Measurements from ENCODE around the gene GPR37L1. TPM values are rescaled to one million over a fixed set of nuclear protein-coding genes. Genes with fewer than 3 reads are reported as not detected.

Gene GPR37L1
- total and polyA plus RNA-seq, 12 donors, result 0.03 to 0.20 (median 0.05) TPM; not detected in 7

DNA sequence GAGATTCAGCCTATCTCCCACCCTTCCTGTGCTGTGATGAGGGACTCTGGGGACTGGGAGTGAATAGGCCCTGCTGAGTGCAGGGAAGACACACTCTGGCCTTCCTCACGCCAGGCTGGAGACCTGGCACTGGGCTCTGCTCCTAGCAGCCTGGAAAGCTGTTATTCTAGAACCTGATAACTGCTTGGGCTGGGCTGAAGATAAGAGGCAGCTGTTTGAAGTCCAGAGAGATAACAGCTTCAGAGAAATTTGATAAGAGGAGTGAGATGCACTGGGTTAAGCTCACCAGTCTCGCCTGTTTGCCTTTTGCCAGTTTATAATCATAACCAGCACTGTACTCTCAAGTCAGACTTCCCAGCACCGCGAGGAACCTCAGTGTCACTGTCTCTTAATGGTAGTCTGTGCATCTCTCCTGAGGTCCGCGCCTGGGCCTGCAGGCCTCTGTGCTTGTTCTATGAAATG is 46.6 kb upstream of the GPR37L1 start:
- H3K9me3 ChIP-seq, result no peaks in the 10 kb centered on the region
- peak in 7 of 8 donors; percentile 33 to 81 (median 66) for ATAC-seq
- peaks cover 0 to 22% (median 0%) of the 10 kb centered on the region in 9 donors for H3K4me1 ChIP-seq
- no peak overlapping the region for H3K4me3 ChIP-seq
- intact Hi-C loops (cut with DNase I), result no loop called here
- DNase-seq, result peak in 1 of 2 donors; percentile 18
- TF ChIP-seq, protein P1, sequence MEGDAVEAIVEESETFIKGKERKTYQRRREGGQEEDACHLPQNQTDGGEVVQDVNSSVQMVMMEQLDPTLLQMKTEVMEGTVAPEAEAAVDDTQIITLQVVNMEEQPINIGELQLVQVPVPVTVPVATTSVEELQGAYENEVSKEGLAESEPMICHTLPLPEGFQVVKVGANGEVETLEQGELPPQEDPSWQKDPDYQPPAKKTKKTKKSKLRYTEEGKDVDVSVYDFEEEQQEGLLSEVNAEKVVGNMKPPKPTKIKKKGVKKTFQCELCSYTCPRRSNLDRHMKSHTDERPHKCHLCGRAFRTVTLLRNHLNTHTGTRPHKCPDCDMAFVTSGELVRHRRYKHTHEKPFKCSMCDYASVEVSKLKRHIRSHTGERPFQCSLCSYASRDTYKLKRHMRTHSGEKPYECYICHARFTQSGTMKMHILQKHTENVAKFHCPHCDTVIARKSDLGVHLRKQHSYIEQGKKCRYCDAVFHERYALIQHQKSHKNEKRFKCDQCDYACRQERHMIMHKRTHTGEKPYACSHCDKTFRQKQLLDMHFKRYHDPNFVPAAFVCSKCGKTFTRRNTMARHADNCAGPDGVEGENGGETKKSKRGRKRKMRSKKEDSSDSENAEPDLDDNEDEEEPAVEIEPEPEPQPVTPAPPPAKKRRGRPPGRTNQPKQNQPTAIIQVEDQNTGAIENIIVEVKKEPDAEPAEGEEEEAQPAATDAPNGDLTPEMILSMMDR (IDR thresholded peaks at IDR 0.05), result no peak
- WGBS, 2 donors, result 56% methylated on average over 6 of the region's 6 CpGs
- H3K27ac ChIP-seq, result peak overlapping the region in 4 of 10 donors; percentile 20 to 61 (median 36)
- no peaks in the 10 kb centered on the region for H3K36me3 ChIP-seq
- H3K27me3 ChIP-seq, result no peaks in the 10 kb centered on the region

DNA sequence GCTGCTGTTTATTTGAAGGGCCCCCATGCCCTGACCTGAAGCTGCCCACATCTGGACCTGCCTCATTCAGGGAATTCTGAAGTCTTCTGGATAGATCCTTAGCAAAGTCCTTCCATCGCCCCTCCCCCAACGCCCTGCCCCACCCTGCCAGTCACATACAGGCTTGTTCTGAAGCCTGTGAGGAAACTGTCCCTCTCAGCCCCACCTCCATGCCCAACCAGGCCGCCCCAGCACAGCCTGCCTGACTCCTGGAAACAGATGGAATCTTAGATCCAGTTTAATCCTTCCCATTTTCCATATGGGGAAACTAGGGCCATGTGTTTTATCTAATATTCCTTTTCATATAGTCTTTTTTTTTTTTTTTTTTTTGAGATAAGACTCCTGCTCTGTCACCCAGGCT is 44.5 kb upstream of the GPR37L1 start:
- peaks cover 0 to 22% (median 0%) of the 10 kb centered on the region in 9 donors for H3K4me1 ChIP-seq
- H3K27ac ChIP-seq, result no peak overlapping the region
- no peak overlapping the region for H3K4me3 ChIP-seq
- H3K9me3 ChIP-seq, result no peaks in the 10 kb centered on the region
- DNase-seq, result no peak
- ATAC-seq, result no peak
- H3K36me3 ChIP-seq, result no peaks in the 10 kb centered on the region
- H3K27me3 ChIP-seq, result no peaks in the 10 kb centered on the region
- intact Hi-C loops (cut with DNase I), result no loop called here
- WGBS, 2 donors, result 80 to 86% methylated on average over 3 of the region's 3 CpGs
- TF ChIP-seq, protein P1 (IDR thresholded peaks at IDR 0.05), result no peak

DNA sequence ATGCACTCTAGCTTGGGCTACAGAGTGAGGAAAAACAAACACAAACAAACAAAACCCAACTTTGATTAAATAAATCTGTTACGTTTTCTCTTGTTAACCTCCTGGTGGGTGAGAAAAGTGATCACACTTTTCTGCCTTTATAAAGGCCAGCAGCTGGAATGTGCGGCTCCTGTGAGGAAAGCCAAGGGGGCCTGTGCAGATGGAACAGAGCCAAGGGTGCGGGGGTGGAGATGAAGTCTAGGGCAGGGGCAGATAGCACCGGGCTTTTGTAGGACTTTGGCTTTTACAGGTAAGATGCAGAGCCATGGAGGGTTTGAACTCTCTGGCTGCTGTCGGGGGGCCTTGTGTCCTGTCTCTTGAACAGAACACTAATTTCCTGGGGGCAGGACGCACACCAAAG is 40.7 kb upstream of the GPR37L1 start:
- WGBS, 2 donors, result 72 to 78% methylated on average over 6 of the region's 6 CpGs
- Histone ChIP-seq H3K27me3 (no peaks in the 10 kb centered on the region), H3K36me3 (no peaks in the 10 kb centered on the region), H3K9me3 (no peaks in the 10 kb centered on the region), H3K4me3 (no peak overlapping the region), H3K27ac (no peak overlapping the region), H3K4me1 (peaks cover 0 to 18% (median 0%) of the 10 kb centered on the region in 9 donors)
- DNase-seq, result no peak
- no peak for ATAC-seq
- intact Hi-C loops (cut with DNase I), result no loop called here
- TF ChIP-seq, protein P1 (IDR thresholded peaks at IDR 0.05), result no peak

DNA sequence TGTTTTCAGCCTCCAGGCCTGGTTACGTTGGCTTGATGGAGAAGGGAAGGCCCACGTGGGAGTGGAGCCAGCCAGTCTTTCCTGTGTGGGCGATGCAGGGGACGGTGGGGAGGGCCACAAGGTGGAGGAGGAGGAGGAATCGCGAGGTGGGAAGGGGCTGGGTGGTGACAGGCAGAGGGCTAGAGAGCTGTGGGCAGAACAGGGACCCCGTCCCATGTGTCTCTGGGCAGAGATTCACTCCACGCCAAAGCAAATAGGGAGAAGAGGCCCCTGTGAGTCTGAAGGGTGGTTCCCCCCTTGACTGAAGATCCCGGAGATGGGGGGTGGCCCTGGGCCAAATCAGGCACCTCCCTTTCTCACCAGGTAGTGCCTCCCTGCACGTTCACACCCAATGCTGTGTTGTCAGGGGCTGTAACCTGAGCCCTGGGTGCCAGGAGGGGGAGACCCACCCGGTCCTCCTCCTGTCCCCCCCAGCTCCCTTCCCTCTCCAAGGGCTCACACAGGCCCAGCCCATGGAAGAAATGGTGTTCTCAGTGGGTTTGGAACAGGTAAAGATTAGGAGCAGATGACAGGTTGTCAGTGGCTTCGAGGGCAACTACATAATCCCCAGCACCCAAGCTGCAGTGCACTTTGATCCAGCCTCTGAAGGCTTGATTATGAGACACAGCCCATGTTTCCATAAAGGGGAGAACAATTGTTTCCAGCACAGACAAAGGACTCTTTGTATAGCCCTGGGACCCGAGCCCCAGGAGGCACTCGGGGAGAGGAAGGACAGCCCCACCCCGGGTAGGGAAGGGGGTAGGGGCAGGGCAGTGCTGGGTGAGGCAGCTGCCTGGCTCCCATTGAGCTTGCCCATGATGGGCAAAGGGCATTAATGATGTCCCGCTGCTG is 37.7 kb upstream of the GPR37L1 start:
- H3K27ac ChIP-seq, result no peak overlapping the region
- no peaks in the 10 kb centered on the region for H3K36me3 ChIP-seq
- no peak for DNase-seq
- peak in 5 of 8 donors; percentile 37 to 59 (median 51) for ATAC-seq
- no peaks in the 10 kb centered on the region for H3K9me3 ChIP-seq
- H3K4me1 ChIP-seq, result peaks cover 0 to 20% (median 0%) of the 10 kb centered on the region in 9 donors
- TF ChIP-seq, protein P1 (IDR thresholded peaks at IDR 0.05), result no peak
- WGBS, 2 donors, result 58 to 61% methylated on average over 16 of the region's 16 CpGs
- intact Hi-C loops (cut with DNase I), result no loop called here
- H3K4me3 ChIP-seq, result no peak overlapping the region
- no peaks in the 10 kb centered on the region for H3K27me3 ChIP-seq
